HG02938 (cell line): ENCODE results near the gene HOXA6.

Experiments used
- ATAC-seq: cut with Tn5 transposase; IDR thresholded peaks from one replicate; pipeline ENCODE4 v1.9.1; 2021; ENCODE audit warnings: mild to moderate bottlenecking, moderate library complexity; ENCODE audit not compliant: unreplicated experiment

The HOXA6 gene

DNA sequence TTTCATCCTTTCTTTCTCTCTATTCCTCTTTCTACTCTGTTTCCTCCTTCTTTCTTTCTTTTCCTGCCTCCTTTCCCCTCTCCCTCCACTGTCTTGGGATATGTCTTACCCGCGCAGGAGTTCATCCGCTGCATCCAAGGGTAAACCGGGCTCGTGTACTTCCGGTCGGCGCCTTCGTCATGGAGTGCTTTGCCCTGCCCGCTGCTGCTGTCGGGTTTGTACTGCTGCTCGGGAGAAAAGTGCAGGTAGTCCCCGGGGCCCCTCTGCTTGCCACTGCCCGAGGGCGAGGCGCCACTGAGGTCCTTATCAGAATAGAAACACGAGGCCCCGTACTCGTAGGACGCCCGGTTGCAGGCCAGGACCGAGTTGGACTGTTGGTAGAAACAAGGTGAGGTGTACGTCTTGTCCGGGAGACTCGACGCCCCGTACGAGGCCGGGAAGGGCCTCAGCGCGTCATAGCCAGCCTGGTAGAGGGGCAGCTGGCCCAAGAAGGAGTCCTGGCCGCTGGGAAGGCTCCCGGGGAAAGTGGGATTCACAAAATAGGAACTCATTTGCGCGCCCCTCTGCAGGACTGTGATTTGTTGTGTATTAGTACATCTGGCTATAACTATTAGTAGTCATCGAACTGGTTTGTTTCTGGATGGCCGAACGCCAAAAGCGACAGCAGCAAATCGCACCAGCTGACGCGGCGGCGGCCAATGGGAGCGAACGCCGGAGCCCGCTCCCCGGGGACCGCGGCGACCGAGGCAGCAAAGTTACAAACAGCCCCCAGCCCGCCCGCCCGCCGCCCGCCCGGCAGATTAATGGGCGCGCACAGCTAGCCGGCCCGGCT is at the start of gene HOXA6:
TSS of gene HOXA6 (minus strand) at position 576 of the 832 bp plus-strand sequence. CDS start at position 551, 25 bp downstream.
- ATAC-seq = no peak

DNA sequence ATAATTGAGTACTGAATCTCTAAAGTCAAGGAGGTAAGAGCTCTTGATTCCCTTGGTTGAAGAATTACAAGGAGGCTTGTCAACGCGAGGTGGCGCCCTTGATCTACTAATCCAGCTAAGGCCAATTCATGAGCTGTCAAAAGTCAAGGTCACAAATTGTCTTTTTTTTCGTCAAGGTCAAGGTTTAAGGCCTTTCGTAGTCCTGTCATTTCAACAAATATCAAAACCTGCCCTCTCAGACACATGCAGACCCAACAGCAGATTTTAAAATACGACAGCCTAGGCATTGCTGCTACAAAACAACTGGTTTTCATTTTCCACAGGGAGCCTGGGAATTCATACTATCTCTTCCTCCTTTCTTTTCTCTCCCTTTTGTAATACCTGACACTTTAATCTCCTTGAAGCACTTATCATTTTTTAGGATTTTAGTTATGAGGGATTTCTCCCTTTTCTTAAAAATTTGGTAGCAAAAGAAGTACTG is 48.8 kb upstream of the HOXA6 start:
- no peak for ATAC-seq

DNA sequence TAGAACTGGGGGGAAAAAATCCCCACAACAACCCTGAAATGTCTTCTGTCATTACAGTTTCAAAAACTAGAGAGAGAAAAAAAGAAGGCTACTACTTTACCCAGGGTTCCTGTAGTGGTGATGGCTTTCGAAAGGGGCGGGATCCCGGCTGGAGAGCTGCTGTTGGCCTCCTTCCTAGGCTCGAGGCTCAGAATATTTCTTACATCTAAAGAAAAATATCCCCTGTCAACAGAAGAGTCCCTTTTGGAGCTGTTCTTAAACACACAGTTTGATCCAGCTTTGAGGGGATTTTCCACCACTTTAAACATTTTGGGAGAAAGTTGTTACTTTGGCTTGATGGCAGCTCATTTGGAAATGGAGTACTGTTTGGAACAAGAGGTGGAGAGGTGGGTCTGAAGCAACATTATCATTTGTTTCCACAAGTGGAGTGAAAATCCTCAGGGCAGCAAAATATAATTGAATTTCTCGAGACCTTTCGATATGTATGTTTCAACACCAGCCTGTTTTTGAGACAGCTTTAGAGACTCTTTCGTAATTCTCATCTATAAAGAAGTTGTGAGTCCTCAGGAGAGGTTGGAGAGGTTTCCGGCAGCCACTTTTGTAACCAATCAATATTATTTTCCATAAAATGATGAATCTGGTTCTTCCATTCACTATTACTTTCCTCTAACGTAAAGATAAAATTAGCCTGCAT is 47.3 kb upstream of the HOXA6 start:
- no peak for ATAC-seq

DNA sequence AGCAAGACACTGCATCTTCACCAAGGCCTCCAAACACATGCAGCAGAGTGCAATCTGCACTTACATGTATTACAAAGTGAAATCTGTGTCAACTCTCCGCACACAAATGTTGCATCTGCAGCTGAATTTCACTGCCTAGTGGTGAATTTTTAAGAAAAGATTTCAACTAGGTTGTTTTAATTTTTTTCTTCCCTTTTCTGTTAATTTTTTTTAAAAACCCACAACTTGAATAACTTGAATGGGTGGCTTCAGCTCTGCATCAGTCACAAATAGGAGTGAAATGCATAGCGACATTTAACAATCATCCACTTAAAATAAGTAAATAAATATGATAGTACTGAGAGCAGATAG is 46.4 kb upstream of the HOXA6 start:
- ATAC-seq = no peak

- ATAC-seq = no peak
Observed at GRCh38 chr7:27193335-27194001, 45.9 kb upstream of the HOXA6 start.

DNA sequence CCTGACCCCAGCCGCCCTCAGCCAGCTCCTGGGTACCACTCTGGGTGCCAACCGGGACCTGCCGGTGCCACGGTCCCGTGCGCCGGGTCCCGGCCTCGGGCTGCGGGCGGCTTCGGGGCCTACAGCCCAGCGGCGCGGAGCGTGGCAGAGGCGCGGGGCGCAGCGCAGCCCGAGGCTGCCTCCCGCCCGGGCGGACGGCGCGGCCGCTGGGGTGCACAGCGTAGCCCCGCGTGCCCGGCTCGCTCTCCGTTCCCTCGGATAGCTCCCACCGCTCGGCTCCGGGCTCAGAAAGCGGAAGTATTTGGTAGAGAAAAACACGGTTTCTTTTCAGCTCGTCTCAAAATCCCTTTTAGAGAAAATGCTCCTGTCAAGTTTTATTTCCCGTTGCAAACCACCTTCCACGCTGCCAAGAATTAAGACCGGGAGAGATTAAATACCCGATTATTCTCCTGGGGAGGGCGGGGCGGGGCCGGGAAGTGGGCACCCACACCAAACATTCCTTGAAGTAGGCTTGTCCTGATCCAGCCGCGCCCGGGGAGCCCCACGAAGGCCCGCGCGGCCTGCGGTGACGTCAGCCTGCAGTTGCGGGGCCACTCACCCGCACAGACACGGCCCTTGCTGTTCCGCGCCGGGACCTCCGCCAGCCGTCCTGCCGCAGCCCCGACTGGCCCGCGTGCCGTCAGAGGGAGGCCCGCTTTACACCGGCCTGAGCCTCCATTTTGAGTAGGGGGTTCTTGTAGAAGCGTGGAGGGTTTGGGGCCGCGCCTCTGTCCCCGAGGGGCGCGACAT is 45.2 kb upstream of the HOXA6 start:
- ATAC-seq = no peak

DNA sequence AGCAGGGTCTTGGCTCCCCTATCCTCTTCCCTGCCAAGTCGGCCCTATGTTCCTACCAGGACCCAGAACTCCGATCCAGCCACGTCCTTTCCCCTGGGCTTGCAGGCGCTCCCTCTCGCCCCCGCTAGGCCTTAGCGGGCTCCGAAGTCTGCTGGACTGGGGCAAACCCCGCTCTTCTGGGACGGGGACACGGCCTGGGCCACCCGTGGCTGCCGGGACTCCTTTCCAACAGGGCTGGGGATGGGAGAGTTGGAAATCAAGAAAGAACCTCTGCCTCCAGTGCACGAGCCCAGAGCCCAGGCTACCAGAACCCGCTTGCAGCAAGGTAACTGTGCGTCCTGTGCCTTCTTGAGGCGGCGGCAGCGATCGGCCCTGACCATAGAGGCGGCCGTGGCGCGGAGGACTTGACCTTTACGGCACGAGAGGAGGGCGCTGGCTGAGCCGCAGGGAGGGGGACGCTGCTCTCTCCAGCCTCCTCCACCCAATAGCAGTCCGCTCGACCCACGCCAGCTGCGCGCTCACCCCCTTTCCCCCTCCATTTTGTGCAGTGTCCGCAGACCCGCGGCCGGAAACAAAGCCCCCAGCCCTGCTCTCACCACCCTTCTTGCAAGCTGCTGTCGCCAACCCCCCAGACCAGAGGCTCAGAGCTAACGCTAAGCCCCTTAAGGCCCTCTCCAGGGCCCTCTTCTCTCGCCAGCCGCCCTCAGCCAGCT is 44.4 kb upstream of the HOXA6 start:
- no peak for ATAC-seq

DNA sequence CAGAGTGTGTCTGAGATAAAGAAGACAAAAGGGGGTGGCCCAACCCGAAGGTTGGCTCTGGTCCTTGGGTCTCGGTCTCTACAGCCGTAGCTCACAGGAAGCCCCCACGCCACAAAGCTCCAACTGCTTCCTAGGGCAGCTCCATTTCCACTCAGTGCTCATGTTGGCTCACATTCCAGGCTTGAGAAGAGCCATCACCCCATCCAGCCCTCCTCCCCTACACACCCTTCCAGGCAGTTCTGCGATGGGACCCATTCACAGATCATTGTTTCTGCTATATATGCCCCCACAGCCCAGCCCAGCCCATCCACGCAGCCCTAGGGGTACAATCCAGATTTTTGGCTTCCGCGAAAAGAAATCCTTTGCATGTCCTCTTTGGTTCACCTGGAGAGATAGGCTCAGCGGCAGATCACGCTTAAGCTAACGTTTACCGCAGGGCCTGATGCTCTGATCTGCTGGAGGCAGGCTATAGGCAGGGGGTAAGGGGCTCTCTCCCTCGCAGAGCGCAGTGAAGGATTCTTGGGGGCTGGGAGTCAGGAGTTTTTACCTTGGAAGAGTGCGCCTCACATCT is 43.7 kb upstream of the HOXA6 start:
- ATAC-seq = no peak

DNA sequence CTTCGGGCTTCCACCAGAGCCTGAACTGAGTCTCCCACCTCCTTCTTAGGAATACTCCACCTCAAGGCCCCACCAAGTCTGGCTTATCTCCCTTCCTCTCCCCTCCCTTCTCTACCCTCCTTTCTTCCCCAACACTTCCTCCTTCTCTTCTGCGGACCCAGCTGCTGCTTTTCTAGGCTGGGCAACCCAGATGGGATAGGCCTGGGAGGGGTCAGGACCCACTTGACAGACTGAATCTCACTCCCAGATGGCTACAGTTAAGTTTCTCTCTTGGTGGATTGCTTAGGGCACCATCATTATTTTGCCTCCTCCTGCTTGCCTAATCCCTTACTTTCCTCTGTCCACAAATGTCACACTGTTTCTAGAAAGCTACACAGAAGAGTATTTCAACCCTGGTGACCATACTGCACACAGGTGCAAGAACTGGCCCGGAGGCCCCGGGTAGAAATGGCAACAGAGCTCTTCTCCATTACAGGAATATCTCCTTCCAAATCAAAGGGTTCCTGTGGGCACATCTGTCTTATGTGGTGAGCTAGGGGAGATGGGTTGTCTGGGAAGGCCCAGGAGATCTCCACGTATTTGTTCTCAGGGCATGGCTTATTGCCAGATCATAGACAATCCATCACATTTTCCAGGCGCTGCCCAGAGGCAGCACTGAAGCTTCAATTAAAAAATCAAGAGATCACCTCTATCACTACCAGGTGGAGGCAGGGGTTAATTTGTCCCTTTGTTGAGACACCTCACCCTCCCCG is 42.6 kb upstream of the HOXA6 start:
- ATAC-seq = no peak

- no peak for ATAC-seq
Observed at GRCh38 chr7:27189295-27189996, 41.9 kb upstream of the HOXA6 start.

DNA sequence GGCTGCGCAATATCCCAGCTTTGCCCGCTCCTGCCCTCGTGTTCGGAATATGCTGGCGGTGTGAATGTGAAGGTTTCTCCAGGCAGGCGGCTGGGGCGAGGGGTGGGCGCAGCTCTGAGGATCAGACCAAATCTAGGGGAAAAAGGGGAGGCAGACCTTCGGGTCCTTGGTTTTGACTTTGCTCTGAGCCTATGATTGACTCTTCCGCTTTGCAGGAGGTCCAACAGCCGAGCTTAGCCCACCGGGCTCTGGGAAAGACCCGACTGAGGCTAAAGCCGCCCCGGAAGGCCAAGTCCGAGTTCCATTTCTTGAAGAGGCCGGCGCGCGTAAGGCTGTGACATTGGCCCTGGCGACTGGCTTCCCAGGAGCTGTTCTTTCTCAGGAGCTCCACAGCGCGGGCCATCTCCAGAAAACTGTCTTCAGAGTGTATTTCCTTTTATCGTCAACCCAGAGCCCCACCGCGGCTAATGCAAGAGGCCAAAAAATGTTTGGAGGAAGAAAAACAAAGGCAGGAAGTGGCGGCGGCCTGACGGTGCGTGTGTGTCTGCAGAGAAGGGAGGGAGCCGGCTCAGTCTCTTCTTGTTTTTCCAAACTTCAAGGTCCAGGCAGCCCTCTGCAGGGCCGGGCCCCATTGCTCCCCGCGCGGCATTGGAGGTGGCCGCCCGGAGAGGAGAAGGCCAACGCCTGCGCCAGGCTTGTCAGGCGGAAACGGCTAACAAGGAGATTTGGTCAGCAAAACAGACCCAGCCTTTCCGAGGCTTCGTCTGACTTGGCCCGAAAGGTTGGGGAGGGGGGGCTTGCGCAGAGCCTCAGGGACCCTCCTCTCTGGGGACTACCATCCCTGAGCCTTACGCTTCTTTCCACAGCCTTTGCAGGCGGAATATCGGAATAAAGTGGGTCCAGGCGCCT is 41.1 kb upstream of the HOXA6 start:
- ATAC-seq = no peak

DNA sequence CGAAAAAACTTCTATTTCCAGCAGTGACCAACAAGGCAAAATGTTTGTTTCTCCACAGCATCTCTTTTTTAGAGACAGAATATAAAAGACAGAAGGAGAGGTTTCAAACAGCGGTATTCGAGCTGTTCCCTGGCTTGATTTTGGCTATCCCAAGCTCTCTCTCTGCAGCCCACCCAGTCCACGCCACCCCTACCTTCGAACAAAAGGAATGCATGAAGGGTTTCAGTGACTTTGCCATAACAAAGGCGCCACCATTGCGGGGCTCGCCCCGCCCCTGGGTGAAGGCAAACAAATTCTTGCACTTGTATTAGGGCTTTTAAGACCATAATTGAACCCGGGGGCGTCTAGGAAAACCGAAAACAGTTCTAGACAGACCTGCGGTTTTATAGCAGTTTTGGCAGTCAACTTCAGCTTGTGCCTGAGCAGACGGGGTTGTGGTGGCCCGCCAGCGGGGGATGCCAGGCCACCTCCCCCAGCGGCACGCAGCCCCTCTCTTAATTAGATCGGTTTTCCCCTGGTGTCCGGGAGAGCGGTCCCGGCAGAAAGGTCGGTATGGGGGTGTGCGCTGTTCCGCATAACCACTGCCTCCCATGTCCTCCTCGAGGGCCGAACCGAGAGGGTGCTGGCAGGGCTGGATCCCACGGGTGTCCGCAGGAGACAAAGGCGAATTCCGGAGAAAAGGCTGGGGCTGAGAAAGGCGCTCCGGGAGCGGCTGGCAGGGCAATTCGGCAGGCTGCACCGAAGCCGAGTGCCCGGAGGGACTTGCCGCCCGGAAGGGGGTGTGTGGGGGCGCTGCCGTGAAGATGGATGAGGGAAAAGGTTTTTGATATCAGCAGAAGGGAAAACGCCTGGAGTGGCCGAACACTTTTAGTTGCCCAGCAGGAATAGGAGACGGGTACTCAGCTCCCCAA is 40.2 kb upstream of the HOXA6 start:
- no peak for ATAC-seq

GRCh38 chr7:27186668-27187474 is 39.3 kb upstream of the HOXA6 start:
- ATAC-seq = no peak

DNA sequence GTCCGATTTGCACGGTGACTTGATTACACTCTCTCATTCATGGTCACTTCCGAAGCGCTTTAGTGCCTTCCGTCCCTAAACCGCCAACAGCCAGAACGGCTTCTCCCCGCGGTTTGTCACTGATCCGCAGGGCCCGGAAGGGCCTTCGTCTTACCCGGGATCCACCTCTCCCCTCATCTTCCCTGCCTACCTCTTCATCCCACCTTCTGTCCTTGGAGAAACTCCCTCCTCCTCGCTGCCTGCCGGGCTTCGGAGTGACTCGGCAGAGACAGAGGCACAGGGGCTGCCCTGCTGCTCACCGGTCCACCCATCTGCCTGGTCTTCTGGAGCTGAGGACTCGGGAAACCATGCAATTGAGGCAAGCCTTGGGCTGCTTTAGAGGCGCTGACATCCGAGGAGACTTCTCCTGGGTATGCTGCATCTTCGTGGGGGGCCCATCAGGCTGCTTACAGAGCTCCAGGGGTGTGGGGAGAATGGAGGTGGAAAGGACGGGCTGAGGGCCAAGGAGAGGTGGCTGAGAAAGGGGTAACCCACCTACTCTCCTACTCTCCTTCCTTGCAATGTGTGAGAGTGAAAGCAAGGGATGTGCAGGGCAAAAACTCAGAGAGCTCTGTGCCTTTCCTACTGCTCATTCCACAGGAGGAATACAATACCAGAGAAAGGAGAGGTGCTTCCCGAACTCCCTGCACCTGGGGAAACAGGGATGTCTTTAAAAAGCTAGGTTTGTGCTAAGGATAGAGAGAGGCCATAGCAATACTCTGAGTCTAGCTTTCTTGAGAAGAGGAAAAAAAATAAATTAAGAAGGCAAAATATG is 38.5 kb upstream of the HOXA6 start:
- ATAC-seq = no peak
